GM21786 (cell line): ENCODE results near the gene HBS1L.
"Not testable (repeated sequence)": the region's sequence is repeated elsewhere in the genome, so short reads cannot be mapped to it uniquely, and the experiment has no call there.

Experiments used
- ATAC-seq: cut with Tn5 transposase; IDR thresholded peaks from one replicate; pipeline ENCODE4 v1.9.1; 2021; ENCODE audit not compliant: unreplicated experiment

The HBS1L gene

DNA sequence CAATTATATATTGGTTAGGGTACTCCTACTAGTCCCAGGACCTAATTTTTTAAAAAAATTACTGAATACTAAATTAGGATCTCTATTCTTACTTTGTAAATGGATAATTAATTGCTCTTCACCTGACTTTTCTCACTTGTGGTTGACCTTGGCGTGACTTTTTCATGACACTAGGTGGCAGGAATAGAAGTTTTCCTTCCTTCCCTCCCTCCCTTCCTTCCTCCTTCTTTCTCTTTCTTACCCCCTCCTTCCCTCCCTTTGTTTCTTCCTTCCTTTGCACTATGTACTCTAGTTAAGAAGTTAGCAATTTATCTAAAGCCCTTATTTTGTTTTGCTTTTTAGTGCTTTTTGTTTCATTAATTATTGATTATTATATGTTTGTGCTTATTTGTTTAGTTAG lies 20.4 kb upstream of the HBS1L start:
- no peak for ATAC-seq

DNA sequence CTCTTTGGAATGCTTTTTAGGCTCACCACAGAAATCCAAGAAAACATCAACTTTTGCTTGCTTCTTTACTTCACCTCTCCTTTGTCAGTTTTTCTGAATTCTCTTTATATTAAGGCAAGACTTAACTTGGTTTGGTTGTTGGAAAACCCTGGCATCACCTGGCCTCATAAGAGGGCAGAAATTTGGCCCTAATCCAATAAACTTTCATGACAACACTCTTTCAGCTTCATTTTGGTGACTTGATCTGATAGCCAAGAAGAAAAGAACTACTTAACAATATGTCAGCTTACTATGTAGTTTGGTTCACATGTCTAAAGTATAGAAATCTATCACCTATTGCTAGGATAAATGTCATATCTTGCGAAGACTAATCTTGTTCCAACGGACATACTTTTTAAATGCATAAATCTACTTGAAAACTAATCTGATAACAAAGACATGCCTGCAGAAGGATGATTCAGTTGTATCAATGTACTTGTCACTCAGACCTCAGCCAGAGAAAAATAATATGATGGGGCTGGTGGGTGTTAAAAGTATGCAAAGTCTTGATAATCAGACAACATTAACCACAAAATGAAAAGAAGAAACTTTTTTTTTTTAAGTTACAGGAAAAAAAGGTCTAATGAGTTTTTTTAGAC lies 19.3 kb upstream of the HBS1L start:
- ATAC-seq: no peak

DNA sequence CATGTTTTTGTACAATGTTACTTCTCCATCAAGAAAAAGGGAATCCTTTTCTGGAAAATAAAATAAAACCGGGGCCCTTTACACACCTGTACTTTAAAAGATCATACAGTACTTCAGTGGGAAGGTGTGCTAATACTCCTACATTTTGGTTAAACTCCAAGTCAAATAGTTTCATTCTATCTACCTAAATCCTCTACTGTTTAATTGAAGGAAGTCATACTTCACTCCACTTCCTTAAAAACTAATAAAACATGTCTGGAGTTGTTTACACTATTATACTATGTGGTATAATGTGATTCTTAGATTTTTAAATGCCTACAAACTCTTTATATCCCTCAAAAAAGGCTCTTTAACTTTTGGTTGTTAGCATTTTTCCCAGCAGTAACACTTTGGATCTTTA lies 18.6 kb upstream of the HBS1L start:
- no peak for ATAC-seq

DNA sequence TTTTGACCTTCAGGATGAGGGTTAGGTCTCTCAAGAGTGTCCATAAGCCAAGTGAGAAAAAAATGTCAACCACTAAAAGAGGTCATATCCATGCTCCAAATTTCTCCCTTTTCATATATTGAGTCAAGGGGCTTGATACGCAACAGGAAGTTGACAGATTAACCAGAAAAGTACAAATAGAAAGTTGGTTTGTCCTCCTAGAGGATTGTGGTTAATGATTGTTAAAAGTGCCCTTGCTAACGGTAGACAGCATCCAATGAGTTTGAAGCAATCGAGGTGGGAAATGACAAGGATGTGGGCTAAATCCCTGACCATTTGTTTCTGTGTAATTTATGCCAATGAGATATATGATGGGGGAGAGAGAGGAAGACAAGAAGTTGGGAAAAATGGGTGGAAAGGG lies 18.1 kb upstream of the HBS1L start:
- ATAC-seq: no peak

DNA sequence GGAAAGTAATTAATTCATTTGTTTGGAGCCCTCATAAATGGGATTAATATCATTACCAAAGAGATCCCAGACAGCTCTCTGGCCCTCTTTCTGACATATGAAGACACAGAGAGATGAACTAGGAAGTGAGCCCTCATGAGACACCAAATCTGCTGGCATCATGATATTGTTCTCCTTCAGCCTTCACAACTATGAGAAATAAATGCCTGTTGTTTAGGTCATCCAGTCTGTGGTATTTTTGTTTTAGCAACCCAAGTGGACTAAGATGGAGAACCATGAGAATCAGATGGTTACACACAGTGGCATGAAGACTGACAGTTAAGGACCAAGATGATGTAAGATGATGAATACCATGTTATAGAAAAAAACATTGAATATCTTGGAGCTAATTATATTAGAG lies 16.9 kb upstream of the HBS1L start:
- no peak for ATAC-seq

DNA sequence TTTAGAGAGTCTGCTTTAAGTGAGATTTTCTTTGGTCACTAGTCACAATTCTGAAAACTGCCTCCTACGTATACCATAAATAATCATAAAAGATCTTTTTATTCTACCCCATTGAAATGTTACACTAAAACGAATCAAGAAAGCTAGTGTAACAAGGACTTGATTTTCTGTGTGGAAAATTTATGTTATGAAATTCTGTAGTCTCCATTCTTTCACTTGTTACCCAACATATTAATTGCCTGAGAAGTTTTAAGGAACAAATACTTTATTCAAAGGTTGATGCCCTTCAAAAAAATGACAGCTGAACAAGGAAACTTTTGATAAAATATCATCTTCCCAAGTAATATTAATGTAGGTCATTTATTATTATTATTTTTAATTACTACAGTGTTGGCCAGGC lies 13.3 kb upstream of the HBS1L start:
- no peak for ATAC-seq

DNA sequence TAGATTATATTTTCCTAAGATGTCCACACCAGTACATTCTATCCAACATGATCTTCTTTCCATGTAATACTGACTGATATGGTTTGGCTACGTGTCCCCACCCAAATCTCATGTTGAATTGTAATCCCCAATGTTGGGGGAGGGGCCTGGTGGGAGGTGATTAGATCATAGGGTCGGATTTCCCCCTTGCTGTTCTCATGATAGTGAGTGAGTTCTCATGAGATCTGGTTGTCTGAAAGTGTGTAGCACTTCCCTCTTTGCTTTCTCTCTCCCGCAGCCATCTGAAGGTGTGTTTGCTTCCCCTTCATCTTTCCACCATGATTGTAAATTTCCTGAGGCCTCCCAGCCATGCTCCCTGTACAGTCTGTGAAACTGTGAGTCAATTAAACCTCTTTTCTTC lies 12.2 kb upstream of the HBS1L start:
- no peak for ATAC-seq

DNA sequence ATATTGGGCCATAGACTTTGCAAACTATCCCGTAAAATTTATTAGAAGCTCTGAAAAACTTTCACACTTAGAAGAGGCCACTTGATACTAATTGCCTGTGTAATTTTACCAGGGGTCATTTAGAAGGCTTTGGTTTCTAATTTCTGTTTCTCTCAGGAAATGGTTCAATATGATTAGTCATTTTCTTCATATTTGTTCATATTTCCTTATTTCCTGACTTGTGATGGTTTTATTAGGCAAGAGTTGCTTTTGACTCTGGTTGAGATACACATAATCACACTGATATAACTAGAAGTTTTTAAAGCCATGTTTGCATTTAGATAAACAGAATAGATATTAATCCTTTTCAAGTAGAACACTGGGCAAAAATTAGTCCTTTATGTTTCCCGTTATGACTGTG lies 11.8 kb upstream of the HBS1L start:
- ATAC-seq: no peak

DNA sequence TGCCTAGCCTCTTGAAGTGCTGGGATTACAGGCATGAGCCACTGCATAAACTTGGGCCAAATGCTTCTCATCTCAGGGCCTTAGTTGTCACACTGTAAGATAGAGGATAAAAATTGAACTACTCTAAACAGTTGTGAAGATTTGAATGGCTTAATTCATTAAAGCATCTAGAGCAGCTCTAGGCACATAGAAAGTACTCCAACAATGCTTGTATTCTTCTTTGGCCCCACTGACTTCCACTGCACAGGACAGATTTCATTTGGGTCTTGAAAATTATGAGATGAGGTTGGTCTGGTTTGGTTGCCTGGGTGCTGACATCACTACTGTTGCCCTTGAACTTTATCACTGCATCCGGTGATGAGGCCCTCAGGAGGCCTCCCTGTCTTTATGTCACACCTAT lies 10.0 kb upstream of the HBS1L start:
- ATAC-seq: no peak

DNA sequence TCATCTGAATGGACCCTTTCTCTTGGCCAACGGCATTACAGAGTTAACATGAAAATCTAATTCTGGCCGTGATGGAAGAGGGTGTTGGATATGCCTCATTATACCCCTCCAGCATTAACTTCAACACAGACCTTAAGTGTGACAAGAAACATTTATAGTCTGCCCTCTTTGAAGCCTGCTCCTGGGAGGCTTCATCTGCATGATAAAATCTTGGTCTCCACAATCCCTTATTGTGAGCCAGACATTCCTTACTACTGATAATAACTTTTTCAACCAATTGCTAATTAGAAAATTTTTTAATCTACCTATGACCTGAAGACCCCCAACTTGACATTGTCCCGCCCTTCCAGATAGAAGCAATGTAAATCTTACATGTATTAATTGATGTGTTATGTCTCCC lies 9.3 kb upstream of the HBS1L start:
- no peak for ATAC-seq

DNA sequence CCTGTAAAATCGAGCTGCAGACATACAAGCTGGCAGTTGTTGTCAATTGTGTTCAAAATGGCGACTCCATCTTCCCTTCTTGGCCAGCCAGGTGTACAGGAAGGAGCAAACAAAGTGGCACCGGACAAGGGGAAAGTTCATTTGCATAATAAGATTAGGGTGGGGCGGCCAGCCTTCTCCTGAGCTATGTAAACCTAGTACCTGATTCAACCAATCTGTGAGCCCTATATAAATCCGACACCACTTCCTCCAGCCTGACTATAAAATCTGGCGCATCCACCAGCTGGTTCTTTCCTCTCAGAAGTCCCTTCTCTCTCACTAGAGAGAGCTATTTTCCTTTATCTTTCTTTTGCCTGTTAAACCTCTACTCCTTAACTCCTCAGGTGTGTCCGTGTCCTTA lies 8.1 kb upstream of the HBS1L start:
- no peak for ATAC-seq

DNA sequence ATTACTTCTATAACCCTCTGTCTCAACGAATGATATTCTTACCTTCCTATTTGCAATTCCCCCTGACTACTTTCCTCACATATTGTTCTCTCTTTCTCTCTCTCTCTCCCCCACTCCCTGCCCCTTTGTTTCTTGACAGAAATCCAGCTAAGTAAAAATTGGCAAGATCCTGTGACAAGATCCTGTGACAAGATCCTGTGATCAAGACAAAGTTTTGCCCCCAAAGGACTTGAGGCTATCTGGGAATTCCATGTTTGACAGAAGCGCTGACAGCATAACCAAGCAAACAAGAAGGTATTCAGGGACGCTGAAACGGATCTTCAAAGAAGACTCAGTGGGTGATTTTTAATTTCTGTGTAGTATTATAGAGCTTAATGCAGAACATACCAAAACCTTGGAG lies 5.5 kb upstream of the HBS1L start:
- no peak for ATAC-seq

DNA sequence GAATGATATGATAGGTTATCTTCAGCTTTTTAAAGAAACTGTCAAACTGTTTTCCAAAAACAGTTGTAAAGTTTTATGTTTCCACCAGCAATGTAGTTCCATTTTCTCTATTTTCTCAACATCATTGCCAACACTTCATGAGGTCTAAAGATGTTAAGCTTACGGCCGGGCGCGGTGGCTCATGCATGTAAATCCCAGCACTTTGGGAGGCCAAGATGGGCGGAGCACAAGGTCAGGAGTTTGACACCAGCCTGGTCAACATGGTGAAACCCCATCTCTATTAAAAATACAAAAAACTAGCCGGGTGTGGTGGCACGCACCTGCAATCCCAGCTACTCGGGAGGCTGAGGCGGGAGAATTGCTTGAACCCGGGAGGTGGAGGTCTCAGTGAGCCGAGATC lies 3.7 kb upstream of the HBS1L start:
- ATAC-seq: not testable (repeated sequence)

DNA sequence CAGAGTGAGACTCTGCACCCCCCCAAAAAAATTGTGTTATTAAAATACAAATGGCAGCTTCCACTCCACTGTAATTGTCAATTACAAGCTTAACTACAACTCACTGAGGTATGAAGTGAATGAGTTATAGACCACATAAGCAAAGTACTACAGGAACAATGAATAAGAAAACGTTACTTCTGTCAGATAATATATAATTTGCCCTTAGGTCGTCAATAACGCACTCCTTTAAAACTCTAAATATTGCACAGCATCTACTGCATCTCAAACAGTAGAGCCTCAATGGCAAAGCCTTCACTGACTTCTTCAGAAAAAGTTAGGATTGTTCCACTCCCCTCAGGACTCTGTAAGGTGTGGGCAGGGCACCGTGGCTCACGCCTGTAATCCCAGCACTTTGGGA lies 2.0 kb upstream of the HBS1L start:
- no peak for ATAC-seq

DNA sequence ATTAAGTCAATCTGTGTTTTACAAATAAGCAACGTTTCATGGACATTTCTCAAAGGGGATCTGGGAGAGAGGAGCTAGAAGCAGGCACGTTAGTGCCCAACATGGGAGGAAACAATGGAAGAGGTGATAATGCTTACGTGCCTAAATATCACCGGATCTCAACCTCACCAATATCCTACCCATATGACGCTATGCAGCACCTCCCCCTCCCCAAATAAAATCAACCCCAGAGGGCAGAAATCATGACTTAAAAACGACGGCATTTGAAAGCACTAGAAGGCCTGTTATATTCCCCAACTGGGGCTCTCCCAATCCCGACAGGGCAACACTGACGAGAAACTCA lies 425 bp downstream of the HBS1L start:
- no peak for ATAC-seq

DNA sequence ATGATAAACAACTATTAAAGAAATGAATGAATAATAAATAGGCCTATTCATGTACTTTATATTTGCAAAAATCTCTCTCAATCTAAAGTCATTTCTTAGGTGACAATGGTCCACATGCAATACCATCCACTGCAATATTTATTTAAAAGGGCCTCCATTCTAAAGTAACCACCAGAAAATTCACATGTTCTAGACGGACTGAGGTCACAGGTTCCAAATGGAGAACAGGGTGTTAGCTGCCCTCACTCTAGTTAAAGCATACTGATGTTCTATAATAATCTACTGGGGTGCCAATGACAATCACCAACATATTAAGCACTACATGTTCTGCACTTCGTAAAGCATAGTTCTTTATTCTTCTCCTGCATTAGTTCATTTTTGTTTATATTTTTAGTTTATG lies 1.2 kb downstream of the HBS1L start:
- no peak for ATAC-seq

DNA sequence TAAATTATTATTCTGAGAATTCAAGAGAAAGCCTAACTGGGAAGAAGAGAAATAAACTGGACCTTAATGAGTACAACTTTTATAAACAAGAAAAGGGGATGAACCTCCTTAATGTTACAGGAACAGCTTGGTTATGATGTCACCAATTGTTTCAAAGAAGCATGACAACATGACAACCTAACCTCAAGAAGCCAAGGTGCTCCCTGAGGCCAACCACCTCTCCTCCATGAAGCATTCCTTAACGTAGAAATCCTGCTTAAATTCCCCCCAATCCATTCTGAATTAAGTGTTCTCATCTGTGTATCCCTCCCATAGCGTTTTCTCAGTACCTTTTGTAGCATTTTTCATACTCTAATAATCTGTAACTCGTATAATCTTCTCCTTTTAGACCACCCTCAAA lies 1.7 kb downstream of the HBS1L start:
- ATAC-seq: no peak

DNA sequence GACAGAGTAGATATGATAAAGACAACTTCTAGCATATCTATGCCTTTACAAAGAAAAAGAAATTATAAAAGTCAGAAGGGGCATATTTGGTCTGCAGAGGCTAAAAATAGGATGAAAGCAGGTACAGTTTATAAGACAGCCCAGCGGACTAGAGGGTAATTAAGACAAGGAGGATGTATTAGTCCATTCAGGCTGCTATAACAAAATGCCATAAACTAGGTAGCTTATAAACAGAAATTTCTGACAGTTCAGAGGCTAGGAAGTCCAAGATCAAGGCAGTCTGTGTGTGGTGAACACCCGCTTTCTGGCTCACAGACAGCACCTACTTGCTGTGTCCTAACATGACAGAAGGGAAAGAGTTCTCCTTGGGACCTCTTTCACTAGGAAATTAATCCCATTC lies 5.7 kb downstream of the HBS1L start:
- ATAC-seq: no peak

DNA sequence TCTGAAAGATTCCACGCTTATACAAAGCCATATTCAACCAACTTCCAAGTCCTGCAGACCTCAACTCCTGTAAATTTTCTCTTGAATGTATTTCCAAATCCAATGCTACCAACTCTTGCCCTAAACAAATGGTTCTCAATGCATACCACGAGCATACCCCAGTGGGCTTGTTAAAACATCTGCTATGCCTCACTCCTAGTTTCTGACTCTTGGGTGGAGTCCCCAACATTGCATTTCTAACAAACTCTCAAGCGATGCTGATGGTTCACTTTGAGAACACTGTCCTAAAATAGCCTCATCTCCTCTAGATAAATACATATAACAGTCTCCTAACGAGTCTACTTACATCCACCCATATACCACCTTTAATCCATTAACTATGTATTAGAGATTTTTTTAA lies 7.3 kb downstream of the HBS1L start:
- ATAC-seq: no peak

DNA sequence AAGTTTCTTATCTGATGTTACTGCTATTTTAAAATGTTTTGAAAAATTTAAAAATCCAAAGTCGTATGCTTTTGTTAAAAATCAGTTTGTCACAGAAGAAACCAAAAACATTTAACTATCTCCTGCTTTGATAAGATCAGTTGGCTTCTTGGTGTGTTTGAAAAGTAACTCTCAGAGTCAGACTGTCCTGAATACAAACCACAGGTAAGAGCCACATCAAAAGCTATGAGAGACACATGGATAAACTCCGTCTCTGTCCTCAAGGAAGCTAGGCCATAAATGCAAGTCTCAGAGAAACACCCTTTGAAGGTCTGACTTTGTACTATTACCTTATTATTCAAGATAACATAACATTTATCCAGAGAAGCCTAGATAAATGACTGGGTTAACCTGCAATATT lies 7.7 kb downstream of the HBS1L start:
- ATAC-seq: no peak

DNA sequence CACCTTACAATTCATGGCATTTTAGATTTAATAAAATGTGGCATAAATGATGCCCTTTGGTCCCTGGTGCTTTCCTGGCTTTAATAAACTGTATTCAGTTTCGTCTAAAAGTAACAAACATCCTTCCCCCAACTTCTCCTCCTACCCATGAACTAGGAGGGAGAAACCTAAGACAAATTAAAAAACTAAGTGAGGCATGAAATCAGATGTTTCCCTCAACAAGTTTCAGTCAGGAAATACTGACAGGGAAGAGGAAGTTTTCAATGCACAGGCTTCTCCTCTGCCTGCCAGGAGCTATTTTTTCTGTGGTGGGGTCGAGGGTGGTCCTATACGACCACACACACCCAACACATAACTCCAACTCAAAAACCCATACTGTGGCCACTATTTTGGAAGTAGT lies 10.0 kb downstream of the HBS1L start:
- no peak for ATAC-seq

DNA sequence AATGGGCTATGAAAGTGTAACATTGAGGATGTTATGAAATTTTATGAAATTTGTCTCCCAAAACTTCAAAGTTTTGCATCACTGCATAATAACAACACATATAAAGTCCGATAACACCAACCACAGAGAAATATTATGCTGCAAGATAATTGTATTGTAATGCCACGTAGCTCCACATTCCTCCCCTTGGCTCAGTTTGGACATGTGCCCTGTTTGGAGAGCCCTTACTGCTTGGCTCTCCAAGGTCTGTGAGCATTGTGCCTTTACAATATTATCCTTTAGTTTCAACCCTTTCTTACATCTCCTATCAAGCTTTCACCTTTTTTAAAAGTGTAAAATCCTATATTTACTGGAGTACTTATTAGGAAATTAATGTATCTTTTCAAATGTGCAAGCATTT lies 10.8 kb downstream of the HBS1L start:
- ATAC-seq: no peak

DNA sequence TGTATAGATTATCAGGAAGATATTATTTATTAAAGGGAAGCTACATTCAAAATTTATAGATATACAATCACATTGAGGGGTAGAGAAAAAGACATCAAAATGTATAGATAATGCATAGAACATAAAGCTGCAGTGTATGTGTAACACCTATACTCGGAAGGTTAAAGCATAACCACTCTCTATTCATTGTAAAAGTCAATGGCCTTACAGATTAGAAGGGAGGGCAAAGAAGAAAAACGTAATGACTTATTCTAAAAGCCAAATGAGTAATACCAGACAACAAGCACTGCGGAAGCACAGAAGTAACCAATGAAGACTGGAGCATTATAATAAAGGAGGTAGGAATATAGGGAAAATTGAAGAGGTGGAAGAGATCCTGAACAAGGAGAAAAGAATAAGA lies 11.3 kb downstream of the HBS1L start:
- no peak for ATAC-seq

DNA sequence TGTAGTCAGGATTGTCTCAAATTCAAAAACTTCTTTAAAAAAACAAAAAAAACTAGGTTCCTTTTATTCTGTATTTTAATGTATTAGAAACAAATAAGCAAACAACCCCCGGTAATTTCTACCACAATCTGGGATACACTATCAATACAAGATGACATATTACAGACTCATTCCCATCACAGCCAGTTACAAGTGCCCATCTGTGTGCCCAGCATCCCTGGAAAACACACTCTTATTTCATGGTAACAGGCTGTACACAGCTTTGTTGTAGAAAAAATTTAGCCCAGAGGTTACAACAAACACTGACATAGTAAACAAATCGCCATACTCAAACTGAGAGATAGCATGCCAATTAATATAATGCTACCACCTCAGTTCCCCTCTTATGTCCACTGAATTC lies 16.3 kb downstream of the HBS1L start:
- no peak for ATAC-seq
